RPMI8226 (cell line): ENCODE results near the gene UBE2J1.
"Not testable (repeated sequence)": the region's sequence is repeated elsewhere in the genome, so short reads cannot be mapped to it uniquely, and the experiment has no call there.

Experiments used
- DNase-seq: peaks from one replicate; pipeline ENCODE4 v3.0.0-alpha.2; 2015

The UBE2J1 gene

DNA sequence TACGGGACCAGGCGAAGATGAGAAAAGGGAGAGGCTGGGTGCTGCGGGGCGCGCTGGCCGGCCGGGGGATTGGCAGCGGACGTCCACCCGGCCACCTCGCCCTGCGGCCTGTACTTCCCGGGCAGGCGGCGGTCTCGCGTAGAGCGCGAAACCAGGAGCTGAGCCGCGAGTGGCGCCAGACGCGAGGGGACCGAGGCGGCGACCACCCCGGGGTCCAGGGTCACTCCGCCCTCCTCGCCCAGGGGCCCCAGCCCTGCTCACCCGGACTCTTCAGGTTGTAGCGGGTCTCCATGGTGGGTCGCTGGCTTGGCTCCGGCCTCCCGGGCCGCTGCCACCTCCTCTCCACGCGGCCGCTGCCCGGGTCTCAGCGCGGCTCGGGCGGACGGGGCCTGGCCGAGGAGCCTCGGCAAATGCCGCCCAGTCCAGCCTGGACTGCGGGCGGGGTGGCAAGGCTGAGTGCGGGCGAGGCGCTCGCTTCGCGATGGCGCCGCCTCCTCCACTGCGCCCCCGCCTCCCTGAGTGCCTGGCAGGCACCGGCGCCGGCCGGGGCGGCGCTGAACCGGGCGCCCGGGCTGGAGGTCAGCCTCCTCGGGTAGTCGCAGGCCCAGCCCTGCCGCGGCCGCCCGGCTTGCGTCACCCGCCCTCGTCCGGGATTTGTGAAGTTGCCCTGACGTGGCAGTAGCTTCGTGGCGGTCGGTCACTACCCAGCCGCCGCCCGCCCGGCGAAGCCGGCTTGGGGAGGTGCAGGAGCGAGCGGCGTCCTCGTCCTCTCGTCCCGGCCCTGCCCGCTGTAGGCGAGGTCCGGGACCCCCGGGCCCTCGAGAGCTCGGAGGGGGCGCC lies at the start of gene UBE2J1:
UBE2J1 (minus strand) TSS at position 445 of the 840 bp plus-strand sequence; CDS start at position 292, 153 bp downstream.
- DNase-seq: peak; percentile 62

GRCh38 chr6:89400912-89401399 lies 48.4 kb upstream of the UBE2J1 start:
- DNase-seq: no peak

- DNase-seq: no peak
These were observed 47.5 kb upstream of the UBE2J1 start for GRCh38 chr6:89400050-89400449.

DNA sequence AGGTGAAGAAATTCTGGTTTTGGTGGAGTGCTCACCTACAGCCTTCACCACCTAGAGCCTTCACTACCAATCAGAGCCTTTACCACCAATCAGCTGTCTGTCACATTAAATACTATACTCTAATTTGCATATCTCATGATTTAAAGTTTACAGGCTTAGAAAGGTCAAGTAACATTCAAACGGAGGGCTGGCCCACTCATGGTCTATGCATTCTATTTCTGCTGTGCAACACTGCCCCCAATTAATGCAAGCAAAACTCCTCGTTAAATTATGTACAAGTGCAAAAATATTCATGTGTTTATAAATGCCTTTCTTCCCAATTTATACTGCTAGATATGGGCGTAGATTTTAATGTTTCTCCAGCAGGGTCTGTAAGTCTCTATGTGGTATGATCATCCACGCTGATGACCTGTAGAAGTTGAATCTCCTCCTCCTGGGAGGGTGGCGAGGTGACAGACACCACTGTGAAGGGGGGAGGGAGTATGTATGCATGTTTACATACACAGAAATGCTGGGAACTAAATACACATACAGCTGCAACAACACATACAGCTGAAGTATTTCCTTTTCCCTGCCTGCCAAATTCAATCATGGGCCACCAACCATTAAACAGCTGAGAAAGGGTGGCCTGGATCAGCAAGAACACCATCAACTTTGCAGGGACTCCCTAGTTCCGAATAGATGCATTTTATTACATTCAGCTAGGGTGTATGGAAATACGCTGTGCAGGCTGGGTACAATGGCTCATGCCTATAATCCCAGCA lies 46.4 kb upstream of the UBE2J1 start:
- no peak for DNase-seq

DNA sequence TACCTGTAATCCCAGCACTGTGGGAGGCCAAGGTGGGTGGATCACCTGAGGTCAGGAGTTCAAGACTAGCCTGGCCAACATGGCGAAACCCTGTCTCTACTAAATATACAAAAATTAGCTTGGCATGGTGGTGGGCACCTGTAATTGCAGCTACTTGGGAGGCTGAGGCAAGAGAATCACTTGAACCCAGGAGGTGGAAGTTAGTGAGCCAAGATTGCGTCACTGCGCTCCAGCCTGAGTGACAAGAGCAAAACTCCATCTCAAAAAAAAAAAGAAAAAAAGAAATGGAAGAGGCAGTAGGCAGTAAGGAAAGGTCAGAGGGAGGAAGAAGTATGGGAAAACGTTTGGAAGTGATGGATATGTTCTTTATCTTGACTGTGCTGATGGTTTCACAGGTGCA lies 45.4 kb upstream of the UBE2J1 start:
- not testable (repeated sequence) for DNase-seq

DNA sequence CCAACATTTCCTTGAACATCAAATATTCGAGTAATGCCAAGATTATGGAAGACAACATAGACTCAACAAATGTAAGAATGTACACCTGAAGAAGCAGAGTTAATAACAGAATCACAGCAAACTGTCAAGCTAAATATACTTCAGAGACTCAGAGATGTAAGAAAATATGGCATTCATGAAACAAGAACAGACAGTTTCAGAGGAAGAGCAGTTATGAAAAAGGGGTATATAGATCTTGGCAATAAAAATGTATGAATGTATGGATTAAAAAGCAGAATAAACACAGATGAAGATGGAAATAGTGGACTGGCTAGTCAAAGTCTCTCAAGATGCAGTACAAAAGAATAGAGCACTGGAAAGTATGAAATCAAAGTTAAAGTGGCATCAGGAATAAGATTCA lies 41.1 kb upstream of the UBE2J1 start:
- DNase-seq: no peak

GRCh38 chr6:89392823-89393222 lies 40.3 kb upstream of the UBE2J1 start:
- no peak for DNase-seq

- DNase-seq: no peak
These were observed 36.3 kb upstream of the UBE2J1 start for GRCh38 chr6:89388846-89389245.

- DNase-seq: peak; percentile 78
These were observed 35.1 kb upstream of the UBE2J1 start for GRCh38 chr6:89387516-89388201.

GRCh38 chr6:89386917-89387491 lies 34.5 kb upstream of the UBE2J1 start:
- DNase-seq: no peak

GRCh38 chr6:89385846-89386245 lies 33.3 kb upstream of the UBE2J1 start:
- no peak for DNase-seq

DNA sequence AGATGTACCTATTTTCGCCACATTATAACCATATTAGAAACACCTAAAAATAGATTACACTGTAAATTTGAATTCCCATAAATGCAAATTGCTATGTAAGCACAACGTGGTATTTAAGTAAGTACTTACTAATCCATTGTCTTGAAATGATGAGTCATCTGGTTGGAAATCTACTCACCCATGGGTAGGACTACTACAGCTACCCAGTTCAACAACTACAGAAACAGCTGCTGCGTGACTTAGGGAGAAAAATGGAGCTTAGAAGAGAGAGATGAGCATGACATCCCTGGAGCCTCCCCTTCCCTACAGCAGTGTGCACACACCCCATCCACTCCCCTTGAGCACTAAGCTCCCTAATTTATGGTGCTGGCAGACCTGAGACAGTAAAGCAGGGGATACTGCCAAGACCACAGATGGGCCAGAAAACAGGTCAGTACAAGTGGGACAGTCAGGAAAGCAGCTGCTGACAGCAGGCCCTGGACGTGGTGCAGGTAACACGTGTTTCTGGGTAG lies 32.7 kb upstream of the UBE2J1 start:
- DNase-seq: peak; percentile 8

- DNase-seq: no peak
These were observed 28.5 kb upstream of the UBE2J1 start for GRCh38 chr6:89381031-89381430.

- no peak for DNase-seq
These were observed 26.8 kb upstream of the UBE2J1 start for GRCh38 chr6:89379281-89379680.

GRCh38 chr6:89378628-89379027 lies 26.1 kb upstream of the UBE2J1 start:
- DNase-seq: no peak

DNA sequence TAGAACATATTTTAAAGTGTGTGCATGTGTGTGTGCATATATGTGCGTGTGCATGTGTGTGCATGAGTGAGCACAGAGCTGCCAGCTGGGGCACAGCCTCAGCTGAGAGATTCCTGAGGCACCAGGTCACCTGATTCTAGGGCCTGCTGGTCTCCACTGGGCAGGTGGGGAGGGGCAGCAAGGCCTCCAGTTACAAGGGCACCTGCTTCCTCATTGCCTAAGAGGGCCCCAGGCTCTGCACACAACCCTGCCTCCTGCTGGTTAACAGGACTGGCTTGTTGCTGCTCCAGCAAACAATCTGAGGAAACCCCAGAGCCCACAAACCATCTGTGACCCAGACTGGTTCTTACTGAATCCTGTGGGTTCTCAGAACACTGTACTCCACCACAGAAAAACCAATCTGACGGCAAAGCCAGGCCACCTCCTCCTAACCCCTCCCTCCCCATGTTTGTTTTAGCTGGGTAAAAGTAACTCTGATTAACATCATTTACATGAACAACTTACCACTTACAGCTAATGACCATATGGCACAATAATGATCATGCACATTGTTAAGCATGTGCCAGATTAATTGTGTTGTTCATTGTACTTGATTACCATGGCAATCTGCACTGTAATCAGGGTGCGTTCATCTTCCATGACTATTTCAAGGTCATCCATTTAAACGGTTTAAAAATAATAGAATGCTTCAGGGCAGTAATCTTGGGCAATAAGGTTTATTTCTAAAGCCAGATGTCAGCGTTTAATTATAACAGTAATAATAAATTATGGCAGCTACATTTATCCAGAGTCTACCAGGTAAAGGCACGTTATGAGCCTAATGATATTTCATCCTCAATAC lies 23.1 kb upstream of the UBE2J1 start:
- peak; percentile 83 for DNase-seq

DNA sequence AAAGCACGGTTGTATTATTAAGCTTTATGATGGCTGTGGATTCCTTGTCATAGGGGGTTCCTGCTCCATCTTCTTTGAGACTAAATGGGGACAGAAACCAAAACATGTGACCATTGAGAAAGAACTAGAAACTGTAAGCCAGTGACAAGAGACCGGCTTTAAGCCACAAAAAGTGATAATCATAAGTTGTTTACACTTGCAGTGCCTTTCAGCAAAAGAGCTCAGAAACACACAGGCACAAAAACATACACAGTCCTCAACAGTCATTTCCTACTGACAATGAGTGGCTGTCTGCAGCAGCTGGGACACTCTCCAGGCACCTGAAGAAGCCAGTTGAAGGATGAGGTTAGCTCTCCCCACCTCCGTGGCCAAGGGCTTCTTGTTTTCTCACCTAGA lies 20.0 kb upstream of the UBE2J1 start:
- peak; percentile 41 for DNase-seq

GRCh38 chr6:89371849-89372505 lies 19.5 kb upstream of the UBE2J1 start:
- peak; percentile 82 for DNase-seq

DNA sequence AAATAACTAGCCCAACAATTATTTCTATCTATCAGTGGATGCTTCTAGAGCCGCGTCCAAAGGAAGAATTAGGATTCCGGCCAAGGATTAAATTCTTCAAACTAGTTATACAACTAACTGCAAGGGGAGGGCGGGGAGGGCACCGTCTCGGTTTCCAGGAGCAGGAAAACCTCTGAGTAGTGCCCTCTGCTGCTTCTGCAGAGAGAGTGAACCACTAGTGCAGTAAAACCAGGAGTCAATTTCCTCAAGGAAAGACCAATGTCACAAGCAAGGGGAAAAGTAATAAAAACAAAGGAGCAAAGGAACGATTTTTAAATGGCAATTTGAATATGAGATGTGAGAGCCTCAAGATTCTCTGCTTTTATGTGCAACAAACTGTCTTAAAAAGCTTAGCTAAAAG lies 16.5 kb upstream of the UBE2J1 start:
- DNase-seq: peak; percentile 27

DNA sequence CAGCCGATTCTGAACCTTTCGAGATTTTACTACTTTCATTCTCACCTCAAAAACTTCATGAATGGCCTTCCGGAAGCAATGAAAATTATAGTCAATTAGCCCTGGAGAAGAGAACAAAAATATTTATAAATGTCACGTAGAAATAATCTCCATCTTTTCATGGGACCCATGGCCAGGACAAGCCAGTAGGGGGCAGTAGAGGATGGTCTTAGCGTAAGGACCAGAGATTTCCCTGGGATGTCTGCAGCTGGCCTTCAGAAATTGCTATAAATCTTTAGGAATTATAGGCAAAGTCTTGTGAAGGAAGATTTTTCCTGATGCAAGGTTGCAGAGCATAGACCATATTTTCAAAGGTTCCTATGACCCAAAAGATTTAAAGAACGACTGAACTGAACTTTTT lies 15.6 kb upstream of the UBE2J1 start:
- DNase-seq: peak; percentile 51

DNA sequence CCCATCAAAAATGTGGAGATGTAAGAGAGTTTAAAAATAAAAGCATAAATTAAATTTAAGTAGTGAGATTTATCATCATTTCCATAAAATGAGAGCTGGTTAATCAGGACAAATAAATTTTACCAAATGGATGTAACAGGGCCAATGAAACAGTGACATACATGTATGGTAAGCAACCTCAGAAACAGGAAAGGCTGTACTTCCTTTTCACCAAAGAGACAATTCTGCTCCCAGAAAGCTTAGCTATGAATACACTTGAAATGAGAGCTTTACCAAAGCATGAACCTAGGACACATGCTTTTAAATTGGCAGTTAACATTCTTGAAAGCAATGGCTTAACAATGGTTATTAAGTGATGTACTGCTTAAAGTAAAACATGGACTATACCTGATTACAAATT lies 12.1 kb upstream of the UBE2J1 start:
- no peak for DNase-seq
